OCI-LY1 (cell line): ENCODE data around the gene MAST3.
"Not testable (repeated sequence)": the region's sequence is repeated elsewhere in the genome, so short reads cannot be mapped to it uniquely, and the experiment has no call there.

Experiments used
- H2AFZ ChIP-seq: fragments of 200-600 bp; sonication (generic), shearing (Covaris generic); 2 replicates; pipeline ENCODE4 v1.6.0; 2014; ENCODE audit warnings: antibody characterized with exemption, mild to moderate bottlenecking, low read length
- H3F3A ChIP-seq: fragments of 200-600 bp; sonication (generic), shearing (Covaris generic); 2 replicates; pipeline ENCODE4 v1.6.0; 2014; ENCODE audit warnings: mild to moderate bottlenecking, antibody characterized with exemption, low read length, moderate library complexity; ENCODE audit not compliant: insufficient read depth
- H3K27ac ChIP-seq: fragments of 200-600 bp; sonication (generic); 2 replicates; pipeline ENCODE4 v1.5.1; 2014; ENCODE audit warnings: low read length, mixed run types, mild to moderate bottlenecking, low read depth; ENCODE audit not compliant: poor library complexity, severe bottlenecking
- H3K27me3 ChIP-seq: fragments of 200-600 bp; sonication (generic); 2 replicates; pipeline ENCODE4 v1.6.0; 2014; ENCODE audit warnings: antibody characterized with exemption, mild to moderate bottlenecking, low read length, moderate library complexity; ENCODE audit not compliant: insufficient read depth
- H3K36me3 ChIP-seq: fragments of 200-600 bp; sonication (generic); 2 replicates; pipeline ENCODE4 v1.6.1; 2014; ENCODE audit warnings: mild to moderate bottlenecking, antibody characterized with exemption, low read length, moderate library complexity, mixed read lengths; ENCODE audit not compliant: insufficient read depth
- H3K4me1 ChIP-seq: fragments of 200-600 bp; sonication (generic); 2 replicates; pipeline ENCODE4 v1.5.1; 2014; ENCODE audit warnings: mild to moderate bottlenecking, low read length, moderate library complexity; ENCODE audit not compliant: insufficient read depth, severe bottlenecking
- H3K4me2 ChIP-seq: fragments of 200-600 bp; sonication (generic), shearing (Covaris generic); 2 replicates; pipeline ENCODE4 v1.6.1; 2014; ENCODE audit warnings: low read length
- H3K4me3 ChIP-seq: fragments of 200-600 bp; sonication (generic); 2 replicates; pipeline ENCODE4 v1.5.1; 2014; ENCODE audit warnings: low read length, low read depth, mild to moderate bottlenecking, mixed read lengths; ENCODE audit not compliant: poor library complexity, severe bottlenecking
- H3K79me2 ChIP-seq: fragments of 200-600 bp; shearing (Covaris generic); 2 replicates; pipeline ENCODE4 v1.6.1; 2016; ENCODE audit warnings: mixed run types, low read length, mixed read lengths; ENCODE audit not compliant: insufficient read depth
- H3K9ac ChIP-seq: fragments of 200-600 bp; sonication (generic), shearing (Covaris generic); 2 replicates; pipeline ENCODE4 v1.6.1; 2014; ENCODE audit warnings: mild to moderate bottlenecking, low read length, mixed read lengths
- H3K9me2 ChIP-seq: fragments of 200-600 bp; sonication (generic), shearing (Covaris generic); 2 replicates; pipeline ENCODE4 v1.6.1; 2014; ENCODE audit warnings: low read depth, mild to moderate bottlenecking, low read length, mixed read lengths
- H3K9me3 ChIP-seq: fragments of 200-600 bp; shearing (Covaris generic); 2 replicates; pipeline ENCODE4 v1.6.1; 2014; ENCODE audit warnings: low read length, mixed read lengths
- H4K20me1 ChIP-seq: fragments of 200-600 bp; sonication (generic), shearing (Covaris generic); 2 replicates; pipeline ENCODE4 v1.6.0; 2016; ENCODE audit warnings: mild to moderate bottlenecking, low read length; ENCODE audit not compliant: insufficient read depth
- CTCF ChIP-seq: fragments of 200-600 bp; sonication (generic), shearing (Covaris generic); IDR thresholded peaks from 2 replicates; pipeline ENCODE4 v1.5.1; 2017; ENCODE audit warnings: mild to moderate bottlenecking, antibody characterized with exemption, low read length, moderate library complexity, mixed read lengths
- EZH2 ChIP-seq: fragments of 200-600 bp; sonication (generic), shearing (Covaris generic); IDR thresholded peaks from 2 replicates; pipeline ENCODE4 v1.8.0; 2017; ENCODE audit warnings: borderline replicate concordance, mixed run types, mild to moderate bottlenecking, antibody characterized with exemption, low read length, moderate library complexity, mixed read lengths

MAST3 gene

GRCh38 chr19:18157465-18158063, 60.0 kb downstream of the MAST3 start:
- Histone ChIP-seq H3K27ac (peak overlapping the region; percentile 65), H3K9me2 (no peaks in the 10 kb centered on the region), H3K27me3 (no peaks in the 10 kb centered on the region), H3K9me3 (no peaks in the 10 kb centered on the region), H3K4me1 (peaks cover 51% of the 10 kb centered on the region), H3K4me3 (no peak overlapping the region), H3F3A (no peaks in the 10 kb centered on the region), H3K36me3 (peaks cover 19% of the 10 kb centered on the region; the same call in 1 of the 2 replicates), H3K9ac (no peak overlapping the region; the same call in 1 of the 2 replicates), H3K4me2 (peak overlapping the region; percentile 14; the same call in 1 of the 2 replicates), H2AFZ (no peak overlapping the region), H3K79me2 (no peaks in the 10 kb centered on the region), H4K20me1 (no peaks in the 10 kb centered on the region)
- TF ChIP-seq CTCF (no peak), EZH2 (no peak)

GRCh38 chr19:18158467-18158866, 60.9 kb downstream of the MAST3 start:
- Histone ChIP-seq H3F3A (no peaks in the 10 kb centered on the region), H3K36me3 (peaks cover 27% of the 10 kb centered on the region; the same call in 1 of the 2 replicates), H3K27me3 (no peaks in the 10 kb centered on the region), H3K9me2 (no peaks in the 10 kb centered on the region), H2AFZ (no peak overlapping the region), H3K27ac (peak overlapping the region; percentile 65), H3K4me3 (no peak overlapping the region), H3K9ac (no peak overlapping the region), H3K4me1 (peaks cover 51% of the 10 kb centered on the region), H3K79me2 (no peaks in the 10 kb centered on the region), H3K9me3 (no peaks in the 10 kb centered on the region), H4K20me1 (no peaks in the 10 kb centered on the region), H3K4me2 (no peak overlapping the region)
- no peak for TF ChIP-seq CTCF
- no peak for TF ChIP-seq EZH2

GRCh38 chr19:18159059-18159616, 61.6 kb downstream of the MAST3 start:
- H2AFZ ChIP-seq, H3K4me3 ChIP-seq, H3F3A ChIP-seq, H3K9ac ChIP-seq, H3K27me3 ChIP-seq, H3K9me2 ChIP-seq, H3K4me2 ChIP-seq, H3K79me2 ChIP-seq, H3K9me3 ChIP-seq, H4K20me1 ChIP-seq, H3K27ac ChIP-seq: not testable (repeated sequence)
- Histone ChIP-seq H3K36me3 (peaks cover 30% of the 10 kb centered on the region; the same call in 1 of the 2 replicates), H3K4me1 (peaks cover 46% of the 10 kb centered on the region)

GRCh38 chr19:18159810-18160209, 62.2 kb downstream of the MAST3 start:
- Histone ChIP-seq H3K9me2 (no peaks in the 10 kb centered on the region), H3K79me2 (no peaks in the 10 kb centered on the region), H3K4me1 (peaks cover 41% of the 10 kb centered on the region), H3F3A (no peaks in the 10 kb centered on the region), H3K27me3 (no peaks in the 10 kb centered on the region), H2AFZ (no peak overlapping the region), H3K27ac (no peak overlapping the region), H3K9ac (no peak overlapping the region), H3K9me3 (no peaks in the 10 kb centered on the region), H3K4me3 (no peak overlapping the region), H4K20me1 (no peaks in the 10 kb centered on the region), H3K4me2 (no peak overlapping the region), H3K36me3 (peaks cover 30% of the 10 kb centered on the region; the same call in 1 of the 2 replicates)
- TF ChIP-seq CTCF (no peak), EZH2 (no peak)
